HG03460 (cell line): Measurements from ENCODE around the gene MRC1.
A peak's percentile ranks its signal among the peaks of the same experiment; 100 is the strongest.

Experiments used
- ATAC-seq: cut with Tn5 transposase; IDR thresholded peaks from one replicate; pipeline ENCODE4 v1.9.1; 2021; ENCODE audit not compliant: unreplicated experiment

The MRC1 gene

DNA sequence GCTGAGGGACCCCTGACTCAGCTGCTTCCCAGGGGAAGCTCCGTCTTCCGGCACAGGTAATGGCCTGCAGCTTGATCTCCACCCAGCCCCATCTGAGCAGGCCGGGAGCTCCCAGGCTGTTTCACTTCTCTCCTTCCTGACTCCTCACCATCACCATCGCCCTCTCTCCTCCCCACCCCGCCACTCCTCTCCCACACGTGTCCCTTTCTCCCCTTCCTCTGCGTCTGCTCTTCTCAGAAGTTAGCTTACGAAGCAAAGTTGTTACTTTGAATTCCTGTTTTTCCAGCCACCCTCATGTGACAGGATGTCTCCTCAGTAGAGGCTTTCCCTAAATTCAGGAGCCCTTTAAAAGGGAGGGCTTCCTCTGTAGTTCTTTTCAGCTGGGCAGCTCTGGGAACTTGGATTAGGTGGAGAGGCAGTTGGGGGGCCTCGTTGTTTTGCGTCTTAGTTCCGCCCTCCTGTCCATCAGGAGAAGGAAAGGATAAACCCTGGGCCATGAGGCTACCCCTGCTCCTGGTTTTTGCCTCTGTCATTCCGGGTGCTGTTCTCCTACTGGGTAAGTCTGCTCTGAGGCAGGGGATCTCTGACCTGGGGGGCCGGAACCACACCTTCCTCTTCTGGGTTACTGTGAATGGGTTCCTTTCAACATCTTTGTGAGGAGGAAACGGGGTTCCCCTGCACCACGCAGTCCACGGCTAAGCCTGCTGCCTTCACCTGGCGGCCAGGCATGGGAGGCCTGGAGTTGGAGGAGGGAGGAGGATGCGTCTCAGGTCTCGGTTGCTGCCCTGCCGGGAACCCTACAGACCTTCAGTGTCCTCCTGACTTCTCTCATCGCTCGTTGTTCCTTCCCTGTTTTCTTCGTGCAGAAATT lies at the start of gene MRC1:
Gene MRC1 (plus strand): TSS at position 378 of the 871 bp plus-strand sequence. CDS start 118 bp downstream, at position 496.
- no peak for ATAC-seq

DNA sequence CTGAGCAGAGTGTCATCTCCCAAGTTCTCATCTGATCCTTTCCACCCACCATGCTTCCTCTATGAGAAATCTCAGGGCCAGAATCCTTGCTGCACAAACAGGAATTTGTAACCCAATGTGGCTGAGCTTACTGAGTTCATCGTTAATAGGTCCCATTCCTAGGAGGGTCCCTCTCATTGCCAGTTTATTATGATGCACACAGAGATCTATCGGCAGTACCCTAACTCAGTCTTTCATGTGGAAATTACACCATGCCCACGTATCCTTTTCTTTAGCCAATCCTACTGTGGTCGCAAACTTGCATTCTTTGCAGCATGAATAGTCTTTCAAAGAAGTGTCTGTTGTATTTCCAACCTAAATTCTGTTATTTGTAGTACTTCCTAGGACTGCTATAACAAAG lies 45.0 kb upstream of the MRC1 start:
- ATAC-seq, result no peak

DNA sequence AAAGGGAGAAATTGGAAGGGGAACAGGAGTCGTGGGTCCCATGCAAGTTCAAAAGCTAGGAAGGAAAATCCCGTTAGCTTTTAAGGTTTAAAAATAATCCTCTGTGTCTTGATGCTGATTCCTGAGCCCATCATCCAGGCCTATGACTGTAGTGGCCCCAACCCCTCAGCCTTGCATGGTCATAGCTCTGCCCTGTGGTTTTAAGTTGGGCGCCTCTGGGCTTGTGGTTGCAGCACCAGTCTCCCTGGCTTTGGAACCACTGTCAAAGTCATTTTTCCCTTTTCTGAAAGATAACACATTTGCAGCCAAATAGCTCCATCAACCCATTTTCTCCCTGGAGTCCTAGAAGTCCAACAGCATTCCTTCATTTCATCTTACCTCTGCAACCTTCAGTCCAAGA lies 43.5 kb upstream of the MRC1 start:
- no peak for ATAC-seq

DNA sequence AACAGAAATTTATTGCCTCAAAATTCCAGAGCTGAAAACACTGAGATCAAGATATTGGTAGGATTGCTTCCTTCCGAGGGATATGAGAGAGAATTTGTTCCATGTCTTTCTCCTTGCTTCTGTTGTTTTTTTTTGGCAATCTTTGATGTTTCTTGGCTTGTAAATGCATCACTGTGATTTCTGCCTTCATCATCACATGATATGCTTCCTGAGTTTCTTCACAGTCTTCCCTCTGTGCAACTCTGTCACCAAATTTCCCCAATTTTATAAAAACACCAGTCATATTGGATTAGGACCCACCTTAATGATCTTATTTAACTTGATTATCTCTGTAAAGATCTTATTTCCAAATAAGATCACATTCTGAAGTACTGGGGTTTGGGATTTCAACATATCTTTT lies 42.4 kb upstream of the MRC1 start:
- ATAC-seq, result no peak

DNA sequence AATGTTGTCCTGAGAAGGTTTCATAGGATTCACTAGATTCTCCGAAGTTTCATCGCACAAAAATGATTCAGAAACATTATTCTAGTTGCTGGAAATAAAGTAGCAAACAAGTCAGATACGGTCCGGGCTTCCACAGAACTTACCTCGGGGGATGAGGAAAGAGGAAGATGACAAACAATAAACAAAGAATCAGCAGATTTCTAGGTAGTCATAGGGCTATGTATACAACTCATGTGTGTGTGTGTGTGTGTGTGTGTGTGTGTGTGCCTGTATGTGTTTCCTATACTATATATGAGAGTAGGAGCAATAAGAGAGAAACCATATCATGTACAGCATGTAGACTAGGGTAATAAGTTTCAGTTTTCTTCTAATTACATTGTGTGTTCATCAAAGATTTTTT lies 40.7 kb upstream of the MRC1 start:
- no peak for ATAC-seq

DNA sequence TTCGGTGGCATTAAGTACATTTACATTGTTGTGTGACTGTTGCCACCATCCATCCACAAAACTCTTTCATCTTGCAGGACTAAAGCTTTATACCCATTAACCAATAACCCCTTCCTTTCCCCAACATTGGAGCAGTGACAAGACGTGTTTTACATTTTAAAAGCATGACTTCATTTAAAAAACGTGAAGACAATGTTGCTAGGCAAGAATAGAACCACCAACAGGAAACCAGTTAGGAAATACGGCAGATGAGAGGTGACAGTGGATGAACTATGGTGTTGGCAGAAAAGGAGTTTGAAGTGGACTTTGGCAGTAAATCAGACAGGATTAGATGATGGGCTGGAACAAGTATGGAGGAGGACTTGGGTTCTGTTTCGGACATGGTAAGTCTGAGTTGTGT lies 40.2 kb upstream of the MRC1 start:
- ATAC-seq, result no peak

DNA sequence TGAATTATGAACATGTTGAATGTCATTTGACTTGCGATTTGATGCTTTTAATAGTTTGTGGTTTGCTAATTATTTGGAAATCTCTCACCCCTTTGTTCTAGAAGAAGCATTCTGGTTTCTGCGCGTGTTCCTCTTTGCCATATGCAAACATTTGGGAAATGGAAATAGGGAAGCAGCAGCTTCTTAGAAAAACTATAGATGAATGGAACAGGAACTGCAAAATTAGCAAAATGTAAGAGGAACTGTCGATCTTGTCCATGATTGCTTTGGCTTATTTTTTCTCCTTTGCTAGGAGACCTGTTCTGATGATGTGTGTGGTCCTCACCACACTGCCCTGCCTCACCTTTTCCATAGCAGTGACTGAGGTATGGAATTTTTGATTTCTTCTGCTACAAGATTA lies 38.1 kb upstream of the MRC1 start:
- no peak for ATAC-seq

DNA sequence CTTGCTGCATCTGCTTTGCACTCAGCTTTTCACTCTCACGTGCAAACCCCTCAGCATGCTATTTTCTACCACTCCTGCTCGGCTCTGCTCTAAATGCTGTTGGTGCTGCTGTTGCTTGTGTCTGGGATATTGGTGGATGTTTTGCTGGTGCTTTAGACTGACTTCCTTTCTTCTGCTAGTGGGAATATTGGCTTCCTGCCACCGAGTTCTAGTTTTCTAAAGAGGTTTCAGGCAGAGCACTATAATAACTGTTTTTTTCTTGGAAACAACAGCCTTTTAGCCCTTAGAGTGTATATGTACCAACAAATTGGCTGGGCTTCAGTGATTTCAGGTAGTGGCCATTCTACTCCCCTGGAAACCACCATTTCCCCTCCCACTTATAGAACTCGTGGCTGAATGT lies 29.4 kb upstream of the MRC1 start:
- no peak for ATAC-seq

DNA sequence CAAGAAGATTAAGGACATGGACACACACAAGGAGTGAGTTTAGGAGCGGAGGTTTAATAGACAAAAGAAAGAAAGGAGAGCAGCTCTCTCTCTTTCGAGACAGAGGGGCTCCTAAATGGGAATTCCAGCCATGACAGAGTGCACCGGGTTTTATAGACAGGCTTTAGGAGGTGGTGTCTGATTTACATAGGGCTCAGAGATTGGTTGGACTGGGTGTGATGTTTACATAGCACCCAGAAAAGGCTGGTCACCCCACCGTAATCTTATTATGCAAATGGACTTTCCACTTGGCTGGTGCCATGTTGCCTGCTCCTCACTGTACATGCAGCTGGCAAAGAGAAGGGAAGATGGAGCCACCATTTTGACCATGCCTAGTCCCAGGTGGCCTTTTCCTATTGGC lies 28.4 kb upstream of the MRC1 start:
- ATAC-seq, result no peak

DNA sequence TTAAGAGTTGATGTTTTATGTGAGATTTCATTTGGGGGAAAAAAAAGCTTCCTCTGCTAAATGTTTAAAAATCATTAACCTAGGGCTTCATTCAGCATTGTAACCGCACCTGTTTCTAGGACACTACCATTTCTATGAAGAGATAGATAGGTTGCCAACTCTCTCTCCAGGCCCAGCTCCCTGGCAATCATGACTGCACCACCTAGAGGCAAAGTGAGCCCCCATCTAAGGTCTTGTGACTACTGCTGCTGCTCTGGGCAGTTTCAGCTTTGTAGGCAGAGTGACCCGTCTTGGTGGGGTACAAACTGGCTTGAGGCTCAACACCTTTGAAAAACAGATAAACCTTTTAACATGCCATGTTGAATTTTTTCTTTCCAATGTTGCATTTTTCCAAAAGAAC lies 27.3 kb upstream of the MRC1 start:
- no peak for ATAC-seq

DNA sequence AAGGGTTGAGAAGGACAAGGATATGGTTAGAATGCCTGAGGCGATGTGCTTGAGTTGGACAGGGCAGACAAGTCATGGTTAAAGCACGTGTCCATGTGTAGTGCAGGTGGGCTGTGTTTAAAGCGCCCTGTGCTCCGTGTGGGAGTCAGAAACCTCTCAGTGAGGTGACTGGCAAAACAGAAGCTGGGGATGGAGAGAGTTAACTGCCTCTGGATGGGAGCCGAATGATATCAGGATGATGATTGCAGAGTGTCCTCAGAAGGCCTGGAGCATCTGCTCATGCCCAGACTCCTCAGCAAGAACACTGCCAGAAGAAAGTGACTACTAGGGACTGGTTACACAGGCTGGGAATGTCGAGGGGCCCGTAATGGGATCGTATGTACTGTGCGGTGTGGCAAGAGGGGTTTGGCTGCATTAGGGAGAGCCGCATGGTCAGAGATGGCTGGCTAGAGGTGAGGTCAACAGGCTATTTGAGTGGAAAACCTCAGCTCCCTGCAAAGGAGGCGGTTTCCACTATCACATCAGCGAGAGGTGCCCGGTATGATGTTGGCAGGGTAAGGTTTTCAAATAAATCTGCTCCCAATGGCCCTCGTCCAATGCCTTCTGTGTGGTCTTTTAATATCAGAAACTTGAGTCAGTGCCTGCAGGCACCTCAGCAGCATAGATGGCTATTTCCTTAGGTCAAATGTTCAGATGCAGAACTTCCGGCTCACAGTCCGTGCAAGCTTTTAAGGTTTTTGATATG lies 26.1 kb upstream of the MRC1 start:
- no peak for ATAC-seq

DNA sequence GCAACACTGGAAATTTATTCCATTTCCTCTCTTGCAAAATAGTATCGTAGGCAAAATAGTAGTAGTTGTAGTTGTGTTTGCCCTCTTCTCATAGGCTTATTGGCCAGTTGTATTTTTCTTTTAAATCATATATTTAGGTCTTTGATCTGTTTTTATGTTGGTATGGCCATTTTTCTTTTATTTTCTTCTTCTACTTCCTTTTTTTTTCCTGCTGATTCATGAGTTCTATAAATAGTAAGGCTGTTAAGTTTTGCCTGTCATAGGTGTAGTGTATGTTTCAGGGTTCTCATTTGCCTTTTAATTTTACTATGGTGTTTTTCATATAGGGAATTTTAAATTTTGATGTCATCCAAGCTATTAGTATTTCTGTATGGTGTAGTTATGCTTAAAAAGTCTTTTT lies 25.4 kb upstream of the MRC1 start:
- no peak for ATAC-seq

DNA sequence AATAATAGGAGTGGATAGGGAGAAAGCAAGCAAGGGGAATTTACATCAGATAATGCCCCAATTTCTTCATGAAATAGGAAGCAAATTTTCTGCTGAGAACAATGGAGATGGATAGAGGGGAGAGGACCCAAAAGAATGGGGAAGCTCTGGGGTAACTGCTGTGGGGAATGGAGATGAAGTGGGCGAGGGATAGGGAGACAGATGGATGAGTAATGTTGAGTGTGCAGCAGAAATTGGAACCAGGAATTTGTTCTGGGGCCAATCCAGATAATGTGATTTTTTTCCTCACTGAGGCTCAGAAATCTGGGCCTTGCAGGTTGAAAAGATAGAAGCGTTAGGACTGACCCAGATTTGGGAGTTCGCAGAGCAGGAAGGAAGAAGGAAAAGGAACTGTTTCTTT lies 24.5 kb upstream of the MRC1 start:
- ATAC-seq, result no peak

DNA sequence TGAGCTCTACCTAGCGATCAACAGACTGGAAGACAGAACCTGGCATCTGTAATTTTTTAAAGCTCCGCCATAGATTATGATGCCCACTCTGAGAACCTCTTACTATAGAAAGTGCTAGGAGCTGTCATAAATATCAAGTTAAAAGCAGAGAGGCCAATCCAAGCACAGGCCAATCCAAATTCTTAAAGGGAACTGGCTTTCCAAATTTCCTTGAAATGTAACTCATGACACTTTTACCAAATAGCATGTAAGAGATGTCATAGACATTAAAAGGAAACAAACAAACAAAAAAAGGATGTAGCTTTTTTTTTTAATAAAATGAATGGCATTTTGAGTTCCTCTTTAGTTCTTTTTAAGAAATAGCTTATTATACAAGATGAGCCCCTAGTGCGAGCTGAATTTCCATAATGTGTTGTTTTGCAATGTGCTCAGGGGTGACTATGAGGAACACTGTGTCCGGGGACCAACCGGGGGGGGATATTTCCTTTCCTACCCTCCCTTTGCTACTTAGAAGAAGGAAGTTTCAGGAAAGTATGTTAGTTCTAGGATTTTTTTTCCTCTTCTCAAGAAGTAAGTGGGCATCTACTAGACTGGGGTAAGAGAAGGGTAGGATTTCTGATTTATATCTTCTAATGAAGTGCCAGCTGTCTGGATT lies 23.7 kb upstream of the MRC1 start:
- no peak for ATAC-seq

DNA sequence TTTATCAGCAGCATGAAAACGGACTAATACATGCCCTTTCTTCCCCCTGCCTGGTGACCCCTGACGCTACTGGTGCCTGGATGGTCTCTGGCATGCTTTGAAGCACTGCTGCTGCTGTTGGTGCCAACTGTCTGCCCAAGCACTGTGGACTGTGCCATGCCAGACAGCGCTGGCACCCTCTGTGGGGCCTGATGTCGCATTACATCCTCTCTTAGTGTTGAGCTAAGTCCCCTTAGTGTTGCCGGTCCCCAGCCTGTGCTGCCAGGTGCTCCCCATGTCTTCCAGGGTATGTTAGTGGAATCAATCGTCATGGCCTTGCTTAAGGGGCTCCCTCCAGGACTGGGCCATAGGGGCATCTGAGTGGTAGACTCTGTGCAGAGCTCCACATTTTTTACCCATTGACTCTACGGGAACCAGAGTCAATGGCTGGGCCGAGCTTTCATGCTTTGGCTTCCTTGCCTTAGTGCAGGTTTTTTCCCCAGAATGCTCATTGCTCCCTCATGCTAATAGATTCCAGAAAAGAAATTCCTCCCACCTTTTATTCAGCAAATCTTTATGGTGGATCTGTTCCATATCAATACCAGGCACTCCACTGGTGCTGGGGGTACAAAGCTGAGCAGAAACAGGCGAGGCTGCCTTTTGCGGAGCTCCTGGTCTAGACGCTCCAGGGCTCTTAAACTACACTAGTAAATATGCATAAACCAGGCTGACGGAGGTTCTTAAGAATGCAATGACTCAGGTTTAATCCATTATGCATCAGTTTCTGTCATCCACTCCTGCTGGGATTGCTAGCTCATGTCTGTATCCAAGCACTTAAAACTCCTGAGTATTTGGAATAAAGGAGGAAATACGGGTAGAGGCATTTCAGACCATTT lies 21.8 kb upstream of the MRC1 start:
- no peak for ATAC-seq

DNA sequence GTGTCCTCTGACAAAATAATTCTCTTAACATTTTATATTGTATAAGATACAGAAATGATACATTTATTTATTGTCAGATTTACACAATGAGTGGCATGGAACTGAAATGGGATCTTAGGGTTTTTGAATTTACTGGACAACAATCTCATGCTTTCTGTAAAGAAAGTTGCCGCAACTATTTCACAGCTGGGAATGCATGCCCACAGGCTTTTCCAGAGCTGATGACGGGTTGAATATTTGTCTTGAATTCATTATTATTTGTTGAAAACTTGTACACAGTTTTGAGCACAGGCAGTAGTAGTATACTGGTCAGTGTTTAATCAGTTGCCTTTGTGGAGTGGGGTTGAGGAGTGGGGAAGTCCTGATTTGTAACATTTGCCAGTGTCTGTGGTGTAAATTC lies 20.5 kb upstream of the MRC1 start:
- ATAC-seq, result no peak

DNA sequence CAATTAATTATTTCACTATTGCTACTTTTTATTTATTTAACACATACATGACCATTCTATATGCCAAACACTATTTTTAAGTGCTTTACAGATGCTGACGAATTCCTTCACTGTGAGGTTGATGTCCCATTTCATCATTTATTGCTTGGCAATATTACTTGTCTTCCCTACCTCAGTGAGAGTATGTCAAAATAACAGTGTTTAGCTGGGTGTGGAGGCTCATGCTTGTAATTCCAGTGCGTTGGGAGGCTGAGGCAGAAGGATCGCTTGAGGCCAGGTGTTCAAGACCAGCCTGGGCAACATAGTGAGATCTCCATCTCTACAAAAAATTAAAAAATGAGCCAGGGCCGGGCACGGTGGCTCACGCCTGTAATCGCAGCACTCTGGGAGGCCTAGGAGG lies 19.8 kb upstream of the MRC1 start:
- no peak for ATAC-seq

DNA sequence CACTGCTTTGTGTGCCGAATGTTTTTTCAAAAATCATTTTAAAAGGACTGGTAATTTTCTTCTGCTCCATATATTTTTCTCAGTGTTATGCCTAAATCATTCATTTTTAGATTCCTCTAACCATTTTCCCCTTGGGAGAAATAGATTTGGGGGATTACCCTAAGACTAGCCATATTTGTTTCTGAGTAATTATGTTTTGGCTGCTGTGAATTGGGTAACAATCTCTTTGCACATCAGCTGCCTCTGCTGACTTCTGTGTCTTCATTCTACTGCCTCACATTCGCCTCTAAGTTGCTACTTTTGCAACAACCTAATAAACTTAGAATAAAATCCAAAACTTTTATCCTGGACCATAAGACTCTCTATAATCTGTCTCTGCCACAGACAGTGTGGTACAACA lies 18.5 kb upstream of the MRC1 start:
- ATAC-seq, result no peak

DNA sequence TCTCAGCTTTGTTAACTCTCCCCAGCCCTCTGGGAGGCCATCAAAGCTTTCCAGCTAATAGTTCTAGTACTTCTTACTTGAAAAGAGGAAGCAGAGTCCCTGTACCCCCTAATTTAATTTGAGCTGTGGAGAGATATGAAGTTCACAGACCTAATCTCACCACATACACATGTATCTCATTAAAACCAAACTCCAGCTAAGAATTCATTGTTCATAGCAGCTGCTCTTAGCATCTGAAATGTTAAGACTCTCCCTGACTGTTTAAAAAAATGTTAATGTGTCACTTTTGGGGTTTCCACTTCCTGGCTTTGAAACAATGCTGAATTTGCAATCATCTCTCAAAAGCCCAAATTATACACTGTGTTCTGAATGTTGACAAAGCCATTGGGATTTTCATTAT lies 16.2 kb upstream of the MRC1 start:
- peak; percentile 62 for ATAC-seq

DNA sequence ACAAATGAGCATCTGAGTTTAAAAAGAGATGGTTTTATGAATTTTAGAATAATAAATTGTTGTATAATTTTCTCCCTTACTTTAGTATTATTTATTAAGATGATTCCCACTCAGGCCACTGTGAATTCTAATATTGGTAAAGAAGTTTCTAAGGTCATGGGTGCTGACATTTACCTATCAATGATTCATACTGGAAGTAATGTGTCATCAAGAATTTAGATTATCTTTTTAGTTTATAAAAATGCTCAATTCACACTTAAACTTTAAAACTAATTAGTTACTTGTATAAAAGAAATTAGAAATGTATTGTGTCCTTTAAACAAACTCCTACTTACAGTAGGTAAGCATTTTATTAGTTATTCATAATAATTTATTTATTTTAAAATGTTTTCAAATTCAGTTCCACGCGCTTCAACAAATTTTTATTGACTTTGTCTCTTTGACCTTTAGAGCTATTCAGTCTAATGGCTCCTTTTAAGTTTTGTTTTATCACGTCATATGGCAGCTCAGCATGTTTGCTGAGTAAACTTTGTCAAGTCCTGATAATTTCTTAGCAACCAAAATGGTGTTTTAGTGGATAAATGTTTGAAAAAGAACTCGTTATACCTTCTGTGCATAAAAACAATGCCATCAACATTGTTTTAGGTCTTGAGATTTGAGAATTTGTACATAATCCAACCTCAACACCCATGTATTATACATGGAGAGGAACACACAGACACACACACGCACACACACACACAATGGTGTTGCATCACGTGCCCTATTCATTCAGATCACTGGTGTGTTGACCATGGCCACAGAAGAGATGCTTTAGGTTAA lies 15.1 kb upstream of the MRC1 start:
- no peak for ATAC-seq
